Gastrocnemius medialis (tissue), 4 donors: ENCODE results near the gene MILR1. TPM values are rescaled to one million over a fixed set of nuclear protein-coding genes. Genes with fewer than 3 reads are reported as not detected.
A peak's percentile ranks its signal among the peaks of the same experiment; 100 is the strongest.

Experiments used
- ATAC-seq, 2 donors: fragments of 150-250 bp; one replicate each; pipeline ENCODE4 v1.9.1; 2016
- DNase-seq, 2 donors: peaks; one replicate each; pipeline ENCODE4 v3.0.0-alpha.2; 2019
- H3K27ac ChIP-seq, 4 donors: fragments of 200-600 bp; sonication (generic); 1 replicate in 1 of 4; 2 replicates in 3 of 4; pipeline ENCODE4 v1.5.1; 2016 to 2018; ENCODE audit warnings: mild to moderate bottlenecking in 2 of 4, moderate library complexity in 1 of 4
- H3K27me3 ChIP-seq, 3 donors: fragments of 200-600 bp; sonication (generic) in 2 of 3; 1 replicate in 1 of 3; 2 replicates in 2 of 3; pipeline versions ENCODE4 v1.5.1 to v1.6.0; 2016 to 2019; ENCODE audit warnings: mild to moderate bottlenecking in 1 of 3, moderate library complexity in 1 of 3
- H3K36me3 ChIP-seq, 2 donors: fragments of 200-600 bp; sonication (generic) in 1 of 2; one replicate each; pipeline ENCODE4 v1.5.1; 2017 to 2018
- H3K4me1 ChIP-seq, 2 donors: fragments of 200-600 bp; sonication (generic) in 1 of 2; one replicate each; pipeline ENCODE4 v1.5.1; 2016 to 2017; ENCODE audit warnings: mild to moderate bottlenecking in 2 of 2
- H3K4me3 ChIP-seq, 4 donors: fragments of 200-600 bp; sonication (generic) in 3 of 4; 1 replicate in 1 of 4; 2 replicates in 3 of 4; pipeline ENCODE4 v1.5.1; 2016 to 2019; ENCODE audit warnings: mild to moderate bottlenecking in 2 of 4
- H3K9me3 ChIP-seq, 3 donors: fragments of 200-600 bp; sonication (generic) in 2 of 3; 1 replicate in 1 of 3; 2 replicates in 2 of 3; pipeline ENCODE4 v1.5.1; 2016 to 2019
- POLR2A ChIP-seq, 2 donors: fragments of 450-650 bp; IDR thresholded peaks; one replicate each; pipeline ENCODE4 v1.6.1; 2017; ENCODE audit warnings: antibody characterized with exemption in 2 of 2, mild to moderate bottlenecking in 2 of 2, moderate library complexity in 2 of 2
- in situ Hi-C, 4 donors: fragments of 200-750 bp; cut with MboI; loops; one replicate each; pipeline versions ENCODE4 v1.15.0 to v1.8.0; 2017; ENCODE audit warnings: low sequenced_read_pairs in 4 of 4
- intact Hi-C: fragments of 100-400 bp; cut with DNase I; formaldehyde crosslinking; loops from one replicate; pipeline ENCODE4 v1.15.1; 2023; ENCODE audit warnings: low total_unique reads
- total RNA-seq, 4 donors: library from RNA; depleted of rRNA; stranded (reverse); fragments of >200 nt; gene quantifications; one replicate each; pipeline versions ENCODE4 v1.1.0 to v1.2.3, GENCODE V29; 2016
- TF ChIP-seq, protein P1 (sequence below), 5 experiments: fragments of 450-650 bp in 3 of 5; fragments of 200-600 bp in 2 of 5; sonication (generic) in 2 of 5; IDR thresholded peaks in 4 of 5; conservative IDR thresholded peaks in 1 of 5; 1 replicate in 4 of 5; 2 replicates in 1 of 5; pipeline ENCODE4 v1.5.1; 2016 to 2019; ENCODE audit warnings: antibody characterized with exemption in 5 of 5, mild to moderate bottlenecking in 3 of 5, moderate library complexity in 3 of 5

The MILR1 gene
- total RNA-seq, 4 donors from 2014 or later = 0.76 to 3.3 (median 2.2) TPM; not detected in 1

DNA sequence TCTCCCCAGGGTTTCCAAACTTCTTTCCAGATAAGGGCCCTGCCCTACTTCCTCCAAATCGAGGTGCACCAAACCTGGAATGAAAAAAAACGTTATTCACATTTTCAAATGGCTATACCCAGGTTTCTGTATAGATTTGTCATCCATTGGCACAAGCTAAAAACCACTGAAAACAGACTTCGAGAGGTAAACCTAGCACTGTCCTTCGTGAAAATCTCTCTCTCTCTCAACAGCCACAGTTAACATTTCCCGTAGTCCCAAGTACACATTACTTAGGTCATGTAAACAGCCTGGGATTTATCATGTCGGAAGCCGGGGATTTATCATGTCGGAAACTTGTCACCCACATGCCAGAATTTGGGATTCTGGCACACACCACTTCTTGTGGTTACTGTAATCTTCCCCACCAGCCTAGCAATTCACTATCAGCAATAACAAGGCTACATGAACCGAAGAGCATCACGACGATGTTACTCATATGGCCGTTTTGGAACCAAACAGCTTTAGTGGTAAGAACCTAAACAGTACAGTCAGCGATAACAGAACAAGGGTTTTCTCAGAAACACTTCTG, 55.9 kb downstream of the MILR1 start:
- no peak for ATAC-seq
- in situ Hi-C loops = loop anchor here in 2 of 4 donors (10.0 to 25.0 kb wide), 2 partner anchors 140 to 668 kb away; partner anchors contain the start of genes FTSJ3 (in 1 of the 2), PSMC5 (in 1 of the 2) and SMARCD2 (in 1 of the 2)

DNA sequence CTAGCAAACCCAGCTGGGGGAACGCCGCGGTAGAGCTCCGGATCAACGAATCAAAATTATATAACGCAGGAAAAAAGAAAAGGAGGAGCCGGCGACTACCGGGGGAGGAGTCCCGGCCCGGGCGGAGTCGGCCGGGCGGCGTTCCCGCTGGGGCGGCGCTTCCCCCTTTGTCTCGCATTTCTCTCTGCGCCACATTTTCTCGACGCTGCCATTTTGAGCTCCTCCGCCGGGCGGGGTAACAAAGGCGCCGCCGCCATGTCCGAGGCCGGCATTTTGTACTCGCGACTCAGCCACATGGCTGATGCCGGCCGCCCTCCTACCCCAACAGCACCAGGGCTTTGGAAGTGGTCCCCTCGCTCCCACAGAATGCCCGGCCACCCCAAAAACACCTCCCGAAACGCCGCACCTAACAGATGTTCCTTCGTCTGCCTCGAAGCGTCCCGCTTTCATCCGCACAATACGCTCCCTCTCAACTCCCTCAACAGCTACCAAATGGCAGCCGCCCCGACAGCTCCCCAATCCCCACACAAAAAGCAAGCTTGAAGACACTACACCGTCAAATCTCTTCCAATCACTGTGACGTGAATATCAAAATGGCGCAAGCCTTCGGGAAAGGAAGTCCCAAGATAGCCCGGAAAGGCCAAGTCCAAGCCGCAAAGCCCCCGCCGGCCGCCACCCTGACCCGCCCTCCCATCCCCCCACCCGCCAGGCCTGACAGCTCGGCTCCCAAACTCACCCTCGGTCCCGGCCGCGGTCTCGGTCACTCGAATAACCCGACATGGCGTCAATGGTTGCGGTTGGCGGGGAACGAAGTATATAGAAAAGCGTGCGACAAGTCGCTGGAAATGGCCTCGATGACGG, 56.7 kb downstream of the MILR1 start:
- H3K27ac ChIP-seq = peak overlapping the region; percentile 97 to 100 (median 99)
- no peaks in the 10 kb centered on the region for H3K27me3 ChIP-seq
- peak overlapping the region; percentile 89 to 98 (median 96) for H3K4me3 ChIP-seq
- DNase-seq (peak; percentile 84 to 91), ATAC-seq (peak; percentile 59 to 60)
- H3K9me3 ChIP-seq = no peaks in the 10 kb centered on the region
- peak; percentile 71 to 86 for TF ChIP-seq POLR2A (IDR thresholded peaks at IDR 0.05)
- TF ChIP-seq, protein P1, sequence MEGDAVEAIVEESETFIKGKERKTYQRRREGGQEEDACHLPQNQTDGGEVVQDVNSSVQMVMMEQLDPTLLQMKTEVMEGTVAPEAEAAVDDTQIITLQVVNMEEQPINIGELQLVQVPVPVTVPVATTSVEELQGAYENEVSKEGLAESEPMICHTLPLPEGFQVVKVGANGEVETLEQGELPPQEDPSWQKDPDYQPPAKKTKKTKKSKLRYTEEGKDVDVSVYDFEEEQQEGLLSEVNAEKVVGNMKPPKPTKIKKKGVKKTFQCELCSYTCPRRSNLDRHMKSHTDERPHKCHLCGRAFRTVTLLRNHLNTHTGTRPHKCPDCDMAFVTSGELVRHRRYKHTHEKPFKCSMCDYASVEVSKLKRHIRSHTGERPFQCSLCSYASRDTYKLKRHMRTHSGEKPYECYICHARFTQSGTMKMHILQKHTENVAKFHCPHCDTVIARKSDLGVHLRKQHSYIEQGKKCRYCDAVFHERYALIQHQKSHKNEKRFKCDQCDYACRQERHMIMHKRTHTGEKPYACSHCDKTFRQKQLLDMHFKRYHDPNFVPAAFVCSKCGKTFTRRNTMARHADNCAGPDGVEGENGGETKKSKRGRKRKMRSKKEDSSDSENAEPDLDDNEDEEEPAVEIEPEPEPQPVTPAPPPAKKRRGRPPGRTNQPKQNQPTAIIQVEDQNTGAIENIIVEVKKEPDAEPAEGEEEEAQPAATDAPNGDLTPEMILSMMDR (IDR thresholded peaks at IDR 0.05 in 4 of 5, conservative IDR thresholded peaks at IDR 0.05 in 1 of 5) = peak in 2 of 5 experiments; percentile 3 to 17
- peaks cover 7 to 57% of the 10 kb centered on the region in 2 donors for H3K36me3 ChIP-seq
- in situ Hi-C loops (loop anchor here in 2 of 4 donors (10.0 to 25.0 kb wide), 2 partner anchors 139 to 668 kb away; partner anchors contain the start of genes FTSJ3 (in 1 of the 2), PSMC5 (in 1 of the 2) and SMARCD2 (in 1 of the 2)), intact Hi-C loops (loop anchor here (1.0 to 10.0 kb wide), 6 partner anchors 8 to 1057 kb away; partner anchors contain the start of genes AXIN2, FTSJ3, POLG2 and PSMC5)
- H3K4me1 ChIP-seq = peaks cover 36 to 40% of the 10 kb centered on the region in 2 donors

More for the DNA sequence above, 55.9 kb downstream of the MILR1 start:
- Histone ChIP-seq H3K27me3 (no peaks in the 10 kb centered on the region), H3K9me3 (no peaks in the 10 kb centered on the region), H3K27ac (peak overlapping the region; percentile 97 to 100 (median 99)), H3K4me3 (peak overlapping the region; percentile 89 to 98 (median 96)), H3K4me1 (peaks cover 40% of the 10 kb centered on the region in 2 donors), H3K36me3 (peaks cover 7 to 57% of the 10 kb centered on the region in 2 donors)
- intact Hi-C loops = loop anchor here (5.0 to 10.0 kb wide), 5 partner anchors 157 to 1057 kb away; partner anchors contain the start of genes AXIN2, FTSJ3, PSMC5 and SMARCD2
- TF ChIP-seq POLR2A (IDR thresholded peaks at IDR 0.05) = no peak
- TF ChIP-seq, protein P1 (IDR thresholded peaks at IDR 0.05 in 4 of 5, conservative IDR thresholded peaks at IDR 0.05 in 1 of 5) = no peak
- no peak for DNase-seq

DNA sequence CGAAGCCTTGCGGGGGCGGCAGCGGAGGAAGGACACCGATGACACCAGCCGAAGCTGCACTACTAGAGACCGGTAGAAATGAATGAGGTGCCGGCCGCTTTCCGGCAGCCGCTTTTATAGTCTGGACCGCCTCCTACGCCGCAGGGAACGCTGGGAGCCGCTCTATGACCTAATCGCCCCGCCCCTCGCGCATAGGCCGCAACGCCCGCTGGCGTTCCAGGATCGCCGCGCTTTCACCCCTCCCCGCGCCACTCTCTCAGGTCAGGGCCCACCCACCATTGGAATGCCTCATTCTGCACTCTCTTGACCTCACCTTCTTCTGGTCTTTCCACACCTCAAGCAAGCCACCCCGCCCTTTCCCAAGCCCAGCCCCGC, 57.3 kb downstream of the MILR1 start, which contains the start of gene DDX5:
Gene DDX5 (minus strand): TSS at position 89 of the 375 bp plus-strand sequence. CDS start 170 bp downstream, outside the sequence.
- peak; percentile 70 to 72 for ATAC-seq
- H3K36me3 ChIP-seq = peaks cover 7 to 57% of the 10 kb centered on the region in 2 donors
- in situ Hi-C loops = loop anchor here in 2 of 4 donors (10.0 to 25.0 kb wide), 2 partner anchors 139 to 669 kb away; partner anchors contain the start of genes FTSJ3 (in 1 of the 2), PSMC5 (in 1 of the 2) and SMARCD2 (in 1 of the 2)

More for the DNA sequence above, 57.3 kb downstream of the MILR1 start, which contains the start of gene DDX5:
- TF ChIP-seq POLR2A (IDR thresholded peaks at IDR 0.05) = peak; percentile 91 to 92
- TF ChIP-seq, protein P1 (IDR thresholded peaks at IDR 0.05 in 4 of 5, conservative IDR thresholded peaks at IDR 0.05 in 1 of 5) = no peak
- Histone ChIP-seq H3K9me3 (no peaks in the 10 kb centered on the region), H3K27me3 (no peaks in the 10 kb centered on the region), H3K4me3 (peak within 1 kb of the TSS; percentile 89 to 98 (median 96)), H3K27ac (peak within 1 kb of the TSS; percentile 97 to 100 (median 99)), H3K4me1 (peaks cover 36 to 40% of the 10 kb centered on the region in 2 donors)
- intact Hi-C loops = loop anchor here (1.0 to 10.0 kb wide), 6 partner anchors 9 to 1056 kb away; partner anchors contain the start of genes AXIN2, FTSJ3, POLG2 and PSMC5
- DNase-seq = peak; percentile 97
